Cardiac fibroblast (primary cell): ENCODE data around the gene TOP3B.

Experiments used
- DNase-seq, 2 donors: peaks; one replicate each; pipeline versions ENCODE4 v3.0.0 to v3.0.0-alpha.2; 2010; ENCODE audit warnings: low read depth in 2 of 2
- H3K4me3 ChIP-seq, 2 donors: replicated peaks in 1 of 2; 1 replicate in 1 of 2; 2 replicates in 1 of 2; pipeline ENCODE4 v1.5.1; 2011; ENCODE audit warnings: low read depth in 2 of 2, low read length in 2 of 2, mild to moderate bottlenecking in 2 of 2, moderate library complexity in 1 of 2
- TF ChIP-seq, protein P1 (sequence below): IDR thresholded peaks from one replicate; pipeline ENCODE4 v1.5.1; 2011; ENCODE audit warnings: low read depth, mild to moderate bottlenecking, low read length, inconsistent platforms

TOP3B gene

DNA sequence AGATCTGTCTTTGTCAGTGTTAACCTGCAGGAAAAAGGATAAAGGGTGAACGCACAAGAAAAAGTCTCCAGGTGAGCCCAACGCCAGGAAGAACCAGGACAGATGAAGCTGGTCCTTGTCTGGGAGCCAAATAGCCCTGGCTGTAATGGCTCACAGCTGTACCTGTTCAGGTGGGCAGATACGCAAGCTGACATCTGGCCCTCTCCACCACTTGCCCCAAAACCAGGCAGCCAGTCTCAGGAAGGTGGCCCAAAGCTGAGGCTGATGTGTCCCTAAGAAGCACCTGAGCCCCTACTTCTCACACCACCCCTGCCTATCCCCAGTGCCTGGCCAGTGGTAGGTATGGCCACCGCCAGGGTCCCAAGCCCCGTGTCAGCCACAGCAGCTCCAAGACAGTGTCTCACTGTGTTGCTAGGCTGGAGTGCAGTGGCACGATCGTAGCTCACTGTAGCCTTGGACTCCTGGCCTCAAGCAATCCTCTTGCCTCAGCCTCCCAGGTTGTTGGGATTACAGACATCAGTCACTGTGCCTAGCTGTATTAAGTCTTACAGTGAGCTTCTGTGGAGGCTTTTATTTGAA, 14.8 kb downstream of the TOP3B start:
- TF ChIP-seq, protein P1, sequence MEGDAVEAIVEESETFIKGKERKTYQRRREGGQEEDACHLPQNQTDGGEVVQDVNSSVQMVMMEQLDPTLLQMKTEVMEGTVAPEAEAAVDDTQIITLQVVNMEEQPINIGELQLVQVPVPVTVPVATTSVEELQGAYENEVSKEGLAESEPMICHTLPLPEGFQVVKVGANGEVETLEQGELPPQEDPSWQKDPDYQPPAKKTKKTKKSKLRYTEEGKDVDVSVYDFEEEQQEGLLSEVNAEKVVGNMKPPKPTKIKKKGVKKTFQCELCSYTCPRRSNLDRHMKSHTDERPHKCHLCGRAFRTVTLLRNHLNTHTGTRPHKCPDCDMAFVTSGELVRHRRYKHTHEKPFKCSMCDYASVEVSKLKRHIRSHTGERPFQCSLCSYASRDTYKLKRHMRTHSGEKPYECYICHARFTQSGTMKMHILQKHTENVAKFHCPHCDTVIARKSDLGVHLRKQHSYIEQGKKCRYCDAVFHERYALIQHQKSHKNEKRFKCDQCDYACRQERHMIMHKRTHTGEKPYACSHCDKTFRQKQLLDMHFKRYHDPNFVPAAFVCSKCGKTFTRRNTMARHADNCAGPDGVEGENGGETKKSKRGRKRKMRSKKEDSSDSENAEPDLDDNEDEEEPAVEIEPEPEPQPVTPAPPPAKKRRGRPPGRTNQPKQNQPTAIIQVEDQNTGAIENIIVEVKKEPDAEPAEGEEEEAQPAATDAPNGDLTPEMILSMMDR: no peak
- DNase-seq: no peak
- no peak overlapping the region for H3K4me3 ChIP-seq

DNA sequence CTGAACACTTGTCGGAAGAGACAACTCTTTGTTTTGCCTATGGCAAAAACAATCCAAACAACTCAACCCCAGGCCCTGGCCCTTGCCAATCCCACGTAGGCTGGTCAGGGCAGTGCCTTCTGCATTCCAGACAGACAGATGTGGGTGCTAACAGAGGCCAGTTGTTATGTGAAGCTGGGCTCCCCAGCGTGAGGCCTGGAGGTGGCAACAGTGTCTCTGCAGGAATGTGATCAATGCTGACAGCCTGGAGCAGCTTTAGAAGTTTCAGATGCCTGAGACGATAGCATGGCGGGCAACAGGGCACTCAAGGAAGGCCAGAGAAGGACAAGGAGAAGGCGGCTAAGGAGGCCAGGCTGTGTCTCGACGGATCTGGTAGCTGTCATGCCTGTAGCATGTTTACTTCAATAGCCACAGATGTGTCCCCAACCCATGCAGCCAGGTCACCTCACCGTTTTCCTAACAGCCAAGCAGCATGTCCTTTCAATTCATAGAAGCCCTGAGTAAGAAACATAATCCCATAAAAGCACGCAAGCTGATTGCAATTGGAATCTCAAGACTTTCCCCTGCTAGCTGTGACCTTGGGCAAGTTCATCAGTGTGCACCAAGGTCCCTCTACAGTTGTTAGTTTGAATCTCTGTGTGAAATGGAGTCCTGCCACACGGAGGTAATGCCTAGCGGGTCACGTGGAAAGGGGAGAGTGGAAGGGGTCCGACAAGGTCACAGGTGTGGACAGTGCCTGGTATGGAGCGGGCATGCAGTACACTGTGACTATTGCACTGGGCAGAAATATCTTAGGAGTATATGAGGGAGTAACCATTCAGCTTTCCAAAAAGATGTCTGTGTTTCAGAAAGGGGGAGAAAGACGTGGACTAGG, 15.7 kb downstream of the TOP3B start:
- TF ChIP-seq, protein P1: no peak
- no peak overlapping the region for H3K4me3 ChIP-seq
- no peak for DNase-seq

DNA sequence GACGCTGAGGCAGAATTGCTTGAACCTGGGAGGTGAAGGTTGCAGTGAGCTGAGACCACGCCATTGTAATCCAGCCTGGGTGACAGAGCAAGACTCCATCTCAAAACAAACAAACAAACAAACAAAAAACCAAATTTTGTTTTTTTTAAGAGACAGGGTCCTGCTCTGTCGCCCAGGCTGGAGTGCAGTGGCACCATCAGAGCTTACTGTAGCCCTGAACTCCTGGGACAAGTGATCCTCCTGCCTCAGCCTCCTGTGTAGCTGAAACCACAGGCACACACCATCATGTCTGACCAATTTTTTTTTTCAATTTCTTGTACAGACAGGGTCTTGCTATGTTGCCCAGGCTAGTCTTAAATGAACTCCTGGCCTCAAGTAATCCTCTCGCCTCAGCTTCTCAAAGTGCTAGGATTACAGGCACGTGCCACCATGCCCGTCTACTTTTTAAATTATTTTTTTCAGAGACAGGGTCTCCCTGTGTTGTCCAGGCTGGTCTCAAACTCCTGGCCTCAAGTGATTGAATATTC, 16.8 kb downstream of the TOP3B start:
- TF ChIP-seq, protein P1: no peak
- DNase-seq: no peak
- H3K4me3 ChIP-seq: no peak overlapping the region

DNA sequence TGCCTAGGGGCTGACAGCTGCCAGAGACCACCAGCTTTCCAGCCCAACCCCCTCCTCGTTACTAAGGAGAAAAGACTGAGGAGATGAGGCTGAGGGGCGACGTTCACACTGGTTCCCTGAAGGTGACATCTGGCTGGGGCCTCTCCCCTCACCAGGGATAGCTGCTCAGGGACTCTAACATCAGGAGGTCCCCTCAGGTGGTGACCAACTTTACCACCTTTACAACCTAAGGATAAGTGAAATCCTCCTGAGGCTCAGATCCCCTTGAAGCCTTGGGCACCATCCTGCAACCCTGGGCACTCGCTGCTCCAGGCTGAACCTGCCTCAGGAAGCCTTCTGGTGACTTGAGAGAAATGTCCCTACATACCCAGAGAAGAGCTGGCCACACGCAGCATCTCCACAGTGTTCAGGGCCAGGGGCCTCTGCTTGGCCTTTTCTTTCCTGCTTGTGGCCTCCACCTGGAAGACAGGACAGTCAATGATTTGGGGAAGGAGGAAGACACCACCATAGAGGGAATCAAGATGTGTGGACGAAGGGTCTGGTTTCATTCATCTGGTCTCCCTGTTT, 17.6 kb downstream of the TOP3B start:
- no peak for DNase-seq
- H3K4me3 ChIP-seq: no peak overlapping the region
- TF ChIP-seq, protein P1: no peak

DNA sequence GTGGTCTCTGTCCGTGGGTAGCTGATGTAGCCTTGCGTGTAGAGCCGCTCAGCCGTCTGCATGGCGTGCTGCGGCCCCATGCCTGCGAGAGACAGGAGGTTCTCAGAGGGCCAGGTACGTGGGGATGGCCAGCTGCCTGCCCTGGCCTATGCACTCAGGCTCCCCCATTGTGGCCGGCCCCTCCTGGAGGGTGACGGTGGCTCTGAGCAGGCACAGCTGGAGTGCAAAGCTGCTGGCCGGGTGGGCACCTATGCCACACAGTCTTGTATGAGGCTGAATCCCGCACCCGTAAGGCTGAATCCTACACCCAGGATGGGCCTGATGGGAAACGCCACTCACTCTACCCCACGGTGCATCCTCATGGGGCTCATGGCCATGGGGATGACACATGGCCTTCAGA, 18.4 kb downstream of the TOP3B start:
- no peak overlapping the region for H3K4me3 ChIP-seq
- TF ChIP-seq, protein P1: no peak
- DNase-seq: no peak

DNA sequence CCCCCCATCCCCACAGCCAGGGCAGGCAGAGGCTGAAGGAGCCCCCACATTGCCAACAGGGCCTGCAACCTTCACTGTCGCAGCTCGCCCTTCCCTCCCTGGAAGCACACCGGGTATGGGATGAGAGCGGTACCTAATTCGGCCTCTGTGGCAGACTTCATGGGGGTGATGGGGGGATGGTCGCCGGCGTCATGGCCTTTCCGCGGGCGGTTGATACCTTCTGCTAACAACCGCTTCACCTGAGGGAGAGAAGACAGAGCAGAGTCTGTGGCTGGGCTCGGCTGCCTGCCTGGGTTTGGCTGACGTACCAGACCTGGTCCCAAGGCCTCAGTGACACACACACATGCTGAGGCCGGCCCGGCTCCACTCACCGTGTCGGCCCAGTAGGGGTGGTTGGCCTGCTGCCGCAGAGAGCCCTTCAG, 18.8 kb downstream of the TOP3B start:
- TF ChIP-seq, protein P1: no peak
- H3K4me3 ChIP-seq: no peak overlapping the region
- no peak for DNase-seq
